ENCODE data around the gene RGPD6.
"Not testable (repeated sequence)": the region's sequence is repeated elsewhere in the genome, so short reads cannot be mapped to it uniquely, and the experiment has no call there.

RGPD6 gene

GRCh38 chr2:110481200-110481599 is 95.8 kb downstream of the RGPD6 start:
- not testable (repeated sequence) for DNase-seq (ENCODE audit: low spot score)

GRCh38 chr2:110480084-110480483 is 96.9 kb downstream of the RGPD6 start:
- not testable (repeated sequence) for DNase-seq (ENCODE audit: low spot score)

GRCh38 chr2:110477370-110477769 is 99.7 kb downstream of the RGPD6 start:
- not testable (repeated sequence) for DNase-seq (ENCODE audit: low spot score)

GRCh38 chr2:110476952-110477351 is 100.1 kb downstream of the RGPD6 start:
- DNase-seq (ENCODE audit: low spot score), result not testable (repeated sequence)

GRCh38 chr2:110475627-110476359 is 101.2 kb downstream of the RGPD6 start:
- DNase-seq (ENCODE audit: low spot score), result not testable (repeated sequence)

- DNase-seq (ENCODE audit: low spot score), result not testable (repeated sequence)
These were observed 102.1 kb downstream of the RGPD6 start for GRCh38 chr2:110474898-110475297.

GRCh38 chr2:110473059-110473358 is 104.0 kb downstream of the RGPD6 start:
- not testable (repeated sequence) for DNase-seq (ENCODE audit: low spot score)

GRCh38 chr2:110472171-110473058 is 104.6 kb downstream of the RGPD6 start, which contains the start of gene LIMS4:
Gene LIMS4 (minus strand): TSS chr2:110472816. CDS start chr2:110472778, 38 bp downstream.
- DNase-seq (ENCODE audit: low spot score), result not testable (repeated sequence)

- not testable (repeated sequence) for DNase-seq (ENCODE audit: low spot score)
These were observed 108.1 kb downstream of the RGPD6 start for GRCh38 chr2:110468921-110469320.

GRCh38 chr2:110465312-110465711 is 111.7 kb downstream of the RGPD6 start:
- DNase-seq (ENCODE audit: low spot score), result not testable (repeated sequence)

Measured in AG08395 (cell line).